HL-60 (cell line): ENCODE measurements around the gene SOX18.

Experiments used
- CTCF ChIP-seq: IDR thresholded peaks from one replicate; pipeline ENCODE4 v1.5.1; 2011; ENCODE audit warnings: low read length, control low read depth, inconsistent platforms; ENCODE audit not compliant: insufficient read depth
- GABPA ChIP-seq: IDR thresholded peaks from 2 replicates; pipeline ENCODE4 v1.6.1; 2012; ENCODE audit warnings: low read depth
- POLR2AphosphoS5 ChIP-seq: IDR thresholded peaks from 2 replicates; pipeline ENCODE4 v1.6.1; 2012; ENCODE audit warnings: low read depth
- SPI1 ChIP-seq: IDR thresholded peaks from 2 replicates; pipeline ENCODE4 v1.6.1; 2012; ENCODE audit warnings: low read depth, mild to moderate bottlenecking, borderline replicate concordance
- TF ChIP-seq, protein P1 (sequence below): IDR thresholded peaks from 2 replicates; pipeline ENCODE4 v1.6.1; 2012; ENCODE audit warnings: low read depth; ENCODE audit not compliant: insufficient replicate concordance

GRCh38 chr20:64037199-64037497 lies 12.3 kb downstream of the SOX18 start:
- no peak for TF ChIP-seq POLR2AphosphoS5
- TF ChIP-seq, protein P1, sequence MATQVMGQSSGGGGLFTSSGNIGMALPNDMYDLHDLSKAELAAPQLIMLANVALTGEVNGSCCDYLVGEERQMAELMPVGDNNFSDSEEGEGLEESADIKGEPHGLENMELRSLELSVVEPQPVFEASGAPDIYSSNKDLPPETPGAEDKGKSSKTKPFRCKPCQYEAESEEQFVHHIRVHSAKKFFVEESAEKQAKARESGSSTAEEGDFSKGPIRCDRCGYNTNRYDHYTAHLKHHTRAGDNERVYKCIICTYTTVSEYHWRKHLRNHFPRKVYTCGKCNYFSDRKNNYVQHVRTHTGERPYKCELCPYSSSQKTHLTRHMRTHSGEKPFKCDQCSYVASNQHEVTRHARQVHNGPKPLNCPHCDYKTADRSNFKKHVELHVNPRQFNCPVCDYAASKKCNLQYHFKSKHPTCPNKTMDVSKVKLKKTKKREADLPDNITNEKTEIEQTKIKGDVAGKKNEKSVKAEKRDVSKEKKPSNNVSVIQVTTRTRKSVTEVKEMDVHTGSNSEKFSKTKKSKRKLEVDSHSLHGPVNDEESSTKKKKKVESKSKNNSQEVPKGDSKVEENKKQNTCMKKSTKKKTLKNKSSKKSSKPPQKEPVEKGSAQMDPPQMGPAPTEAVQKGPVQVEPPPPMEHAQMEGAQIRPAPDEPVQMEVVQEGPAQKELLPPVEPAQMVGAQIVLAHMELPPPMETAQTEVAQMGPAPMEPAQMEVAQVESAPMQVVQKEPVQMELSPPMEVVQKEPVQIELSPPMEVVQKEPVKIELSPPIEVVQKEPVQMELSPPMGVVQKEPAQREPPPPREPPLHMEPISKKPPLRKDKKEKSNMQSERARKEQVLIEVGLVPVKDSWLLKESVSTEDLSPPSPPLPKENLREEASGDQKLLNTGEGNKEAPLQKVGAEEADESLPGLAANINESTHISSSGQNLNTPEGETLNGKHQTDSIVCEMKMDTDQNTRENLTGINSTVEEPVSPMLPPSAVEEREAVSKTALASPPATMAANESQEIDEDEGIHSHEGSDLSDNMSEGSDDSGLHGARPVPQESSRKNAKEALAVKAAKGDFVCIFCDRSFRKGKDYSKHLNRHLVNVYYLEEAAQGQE: no peak
- no peak for TF ChIP-seq CTCF
- no peak for TF ChIP-seq GABPA
- no peak for TF ChIP-seq SPI1
